ENCODE results near the gene RSPH1. TPM values are rescaled to one million over a fixed set of nuclear protein-coding genes. Genes with fewer than 3 reads are reported as not detected.

RSPH1 gene
- total RNA-seq, 1 donor from 2014 or later: not detected

GRCh38 chr21:42467140-42467983 is 28.7 kb downstream of the RSPH1 start:
- no peak for DNase-seq (ENCODE audit: extremely low read depth, low read depth, low spot score)

DNA sequence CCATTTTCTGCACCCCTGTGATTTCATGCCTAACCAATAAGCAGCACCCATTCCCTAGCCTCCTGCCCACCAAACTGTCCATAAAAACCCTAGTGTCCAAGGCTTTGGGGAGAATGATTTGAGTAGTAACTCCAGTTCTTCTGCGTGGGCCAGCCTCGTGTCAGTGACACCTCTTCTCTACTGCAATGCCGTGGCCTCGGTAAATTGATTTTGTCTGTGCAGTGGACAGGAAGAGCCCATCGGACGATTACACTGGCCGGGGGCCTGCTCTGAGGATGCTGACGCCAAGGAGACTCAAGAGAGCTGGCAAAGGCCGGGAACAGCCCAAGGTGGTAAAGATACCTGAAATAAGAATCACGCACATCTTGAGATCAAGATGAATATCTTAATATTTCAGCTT is 29.3 kb downstream of the RSPH1 start:
- DNase-seq (ENCODE audit: extremely low read depth, low read depth, low spot score): no peak

GRCh38 chr21:42465803-42466127 is 30.3 kb downstream of the RSPH1 start:
- no peak for DNase-seq (ENCODE audit: extremely low read depth, low read depth, low spot score)

DNA sequence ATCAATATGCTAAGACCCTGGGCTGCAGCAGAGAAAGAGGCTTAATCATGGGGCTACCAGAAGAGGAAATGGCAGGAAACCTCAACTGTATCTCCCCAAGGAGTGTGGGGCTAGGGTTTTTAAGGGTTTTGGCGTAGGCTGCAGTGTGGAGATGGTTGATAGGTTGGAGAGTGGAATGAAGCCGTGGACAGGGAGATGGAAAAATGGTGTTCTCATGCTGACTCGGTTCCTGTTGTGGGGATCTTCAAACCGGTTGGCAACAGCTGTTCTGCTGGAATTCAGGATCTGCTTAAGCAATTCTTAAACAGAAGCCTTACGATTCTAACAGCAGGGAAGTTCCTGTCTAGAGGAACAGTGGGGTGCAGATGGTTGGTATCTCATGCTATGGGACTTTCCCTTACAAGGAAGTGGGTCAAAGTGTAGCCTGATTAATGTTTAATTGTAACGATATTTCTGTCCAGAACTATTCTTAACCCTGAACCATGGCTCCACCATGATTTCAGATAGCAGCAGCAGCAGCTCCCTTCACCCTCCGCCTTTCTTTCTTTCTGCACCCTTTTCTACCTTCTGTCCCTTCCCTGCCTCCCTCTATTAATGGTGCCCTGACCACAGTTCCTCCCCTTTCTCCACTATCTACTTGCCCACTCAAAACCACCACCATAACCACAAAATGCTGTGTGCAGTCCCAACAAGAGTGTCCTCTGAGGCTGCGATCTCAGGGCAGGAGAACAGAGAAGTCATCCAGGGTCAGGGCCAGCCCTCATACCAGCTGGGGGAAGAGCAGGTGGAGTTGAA is 30.8 kb downstream of the RSPH1 start:
- no peak for DNase-seq (ENCODE audit: extremely low read depth, low read depth, low spot score)

- DNase-seq (ENCODE audit: extremely low read depth, low read depth, low spot score): peak; percentile 66
These were observed 32.0 kb downstream of the RSPH1 start for GRCh38 chr21:42463861-42464515.

DNA sequence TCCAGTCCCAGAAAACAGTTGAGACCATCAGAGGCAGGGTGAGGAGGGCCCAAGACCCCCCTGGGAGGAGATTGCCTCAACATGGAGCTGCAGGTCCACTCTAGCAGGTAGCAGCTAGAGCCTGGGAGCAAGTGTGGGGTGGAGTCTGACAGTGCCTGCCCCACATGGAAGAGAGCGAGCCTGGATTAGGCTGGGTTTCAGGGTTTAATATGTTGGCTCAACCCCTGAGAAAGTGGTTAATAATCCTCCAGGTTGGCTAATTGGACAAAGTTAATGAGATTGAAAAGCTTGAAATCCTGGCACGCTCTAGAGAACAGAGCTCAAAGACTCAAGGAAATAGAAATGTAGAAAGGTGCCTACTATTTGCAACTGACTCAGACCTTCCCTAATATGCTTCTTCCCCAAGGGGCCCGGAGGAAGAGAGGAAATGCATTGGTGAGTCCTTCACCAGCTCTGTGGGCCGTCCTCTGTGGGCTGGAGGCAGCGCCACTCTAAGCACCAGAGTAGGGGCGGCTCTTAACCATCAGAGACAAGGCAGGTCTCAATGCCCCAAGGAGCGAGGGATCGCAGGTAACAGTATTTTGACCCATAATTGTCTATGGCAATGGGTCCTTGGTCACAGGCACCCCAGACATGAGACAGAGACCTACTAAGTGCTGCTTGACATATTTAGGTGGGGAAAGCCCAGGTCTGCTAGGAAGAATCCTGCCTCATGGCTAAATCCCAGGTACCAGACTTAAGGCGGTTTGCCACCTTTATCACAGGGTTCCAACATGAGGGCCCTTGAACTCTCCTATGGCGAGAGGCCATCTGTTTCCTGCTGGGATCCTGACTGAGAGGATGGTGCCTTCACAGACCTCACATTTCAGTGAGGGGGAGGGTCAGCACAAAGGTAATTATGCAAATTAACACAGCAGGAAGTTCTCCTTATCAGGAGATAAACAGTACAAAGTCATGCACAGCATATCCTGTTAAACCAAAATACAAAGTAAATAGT is 33.8 kb downstream of the RSPH1 start:
- DNase-seq (ENCODE audit: extremely low read depth, low read depth, low spot score): no peak

- DNase-seq (ENCODE audit: extremely low read depth, low read depth, low spot score): no peak
These were observed 34.9 kb downstream of the RSPH1 start for GRCh38 chr21:42461185-42461520.

- no peak for DNase-seq (ENCODE audit: extremely low read depth, low read depth, low spot score)
These were observed 35.4 kb downstream of the RSPH1 start for GRCh38 chr21:42460391-42461184.

DNA sequence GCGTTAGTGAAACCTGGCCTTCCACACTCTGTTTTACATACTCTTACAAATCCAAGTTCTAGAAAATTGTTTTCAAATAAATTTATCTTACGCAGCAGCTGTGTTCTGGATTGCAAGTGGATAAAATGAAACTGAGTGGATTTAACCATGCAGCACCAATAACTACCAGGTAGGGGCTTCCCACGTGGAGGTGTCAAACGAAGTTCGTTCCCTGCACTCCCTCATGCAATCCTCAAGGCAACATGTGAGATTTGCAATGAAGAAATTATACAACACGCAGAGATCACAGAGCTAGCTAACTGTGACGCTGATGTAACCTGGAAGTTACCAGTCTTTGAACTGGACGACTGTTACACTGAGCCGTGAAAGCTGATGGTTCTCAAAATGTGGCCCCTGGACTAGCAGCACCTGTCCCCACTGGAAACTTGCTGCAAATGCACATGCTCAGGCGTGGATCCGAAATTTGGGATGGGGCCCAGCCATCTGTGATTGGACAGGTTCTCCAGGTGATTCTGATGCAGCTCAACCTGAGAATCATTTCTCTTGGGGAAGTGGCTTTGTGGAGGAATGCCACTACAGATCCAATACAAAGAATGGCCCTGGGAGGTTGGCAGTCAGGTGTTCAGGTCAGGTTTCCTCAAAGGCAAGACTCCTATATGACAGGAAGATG is 36.3 kb downstream of the RSPH1 start:
- no peak for DNase-seq (ENCODE audit: extremely low read depth, low read depth, low spot score)

DNA sequence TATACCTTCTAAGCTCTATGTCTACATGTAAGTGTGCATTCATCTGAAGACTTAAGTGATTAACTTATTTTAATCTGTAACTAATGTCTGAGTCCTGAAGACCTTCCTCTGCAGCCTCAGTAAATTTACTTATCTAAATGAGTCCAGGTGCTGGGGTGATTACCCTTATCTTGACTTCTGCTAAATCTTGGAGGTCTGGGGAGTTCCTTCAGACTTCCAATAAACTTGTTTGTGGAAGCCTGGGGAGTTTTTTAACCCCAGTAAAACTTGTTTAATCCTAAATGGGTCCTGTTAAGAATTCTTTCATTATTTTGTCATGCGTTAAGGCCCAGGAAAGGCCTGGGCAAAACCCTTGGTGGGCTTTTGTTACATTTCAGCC is 37.0 kb downstream of the RSPH1 start:
- no peak for DNase-seq (ENCODE audit: extremely low read depth, low read depth, low spot score)

DNA sequence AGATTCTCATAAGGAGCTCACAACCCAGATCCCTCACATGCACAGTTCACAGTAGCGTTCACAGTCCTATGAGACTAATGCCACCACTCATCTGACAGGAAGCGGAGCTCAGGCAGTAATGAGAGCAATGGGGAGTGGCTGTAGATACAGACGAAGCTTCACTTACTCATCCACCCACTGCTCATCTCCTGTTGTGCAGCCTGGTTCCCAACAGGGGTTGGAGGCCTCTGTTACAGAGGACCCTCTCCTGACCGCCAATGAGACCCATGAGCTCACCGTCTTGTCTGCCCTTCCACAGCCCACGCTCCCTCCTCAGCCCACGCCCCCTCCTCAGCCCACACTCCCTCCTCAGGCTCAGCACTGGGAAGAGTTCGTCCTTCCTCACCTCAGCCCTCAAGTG is 39.6 kb downstream of the RSPH1 start:
- no peak for DNase-seq (ENCODE audit: extremely low read depth, low read depth, low spot score)

DNA sequence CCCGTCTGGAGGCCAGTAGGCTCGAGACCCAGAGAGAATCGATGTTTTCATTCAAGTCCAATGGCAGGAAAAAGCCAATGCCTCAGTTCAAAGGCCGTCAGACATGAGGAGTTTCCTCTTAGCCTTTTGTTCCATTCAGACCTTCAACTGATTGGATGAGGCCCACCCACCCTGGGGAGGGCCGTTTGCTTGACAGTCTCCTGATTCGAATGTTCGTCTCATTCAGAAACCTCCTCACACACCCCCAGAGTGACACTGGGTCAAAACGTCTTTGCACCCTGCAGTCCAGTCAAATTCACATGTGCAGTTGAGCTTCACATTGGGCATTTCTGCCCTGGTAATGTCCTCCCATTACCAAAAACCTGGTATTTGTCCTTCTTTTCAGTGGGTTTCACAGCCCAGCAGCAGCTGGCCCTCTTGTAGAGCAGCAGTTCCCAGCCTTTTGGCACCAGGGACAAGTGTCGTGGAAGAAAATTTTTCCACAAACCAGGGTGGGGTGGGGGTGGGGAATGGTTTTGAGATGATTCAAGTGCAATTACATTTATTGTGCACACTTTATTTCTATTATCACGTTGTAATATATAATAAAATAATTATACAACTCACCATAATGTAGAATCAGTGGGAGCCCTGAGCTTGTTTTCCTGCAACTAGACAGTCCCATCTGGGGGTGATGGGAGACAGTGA is 40.1 kb downstream of the RSPH1 start:
- no peak for DNase-seq (ENCODE audit: extremely low read depth, low read depth, low spot score)

- DNase-seq (ENCODE audit: extremely low read depth, low read depth, low spot score): no peak
These were observed 40.8 kb downstream of the RSPH1 start for GRCh38 chr21:42455196-42455595.

DNA sequence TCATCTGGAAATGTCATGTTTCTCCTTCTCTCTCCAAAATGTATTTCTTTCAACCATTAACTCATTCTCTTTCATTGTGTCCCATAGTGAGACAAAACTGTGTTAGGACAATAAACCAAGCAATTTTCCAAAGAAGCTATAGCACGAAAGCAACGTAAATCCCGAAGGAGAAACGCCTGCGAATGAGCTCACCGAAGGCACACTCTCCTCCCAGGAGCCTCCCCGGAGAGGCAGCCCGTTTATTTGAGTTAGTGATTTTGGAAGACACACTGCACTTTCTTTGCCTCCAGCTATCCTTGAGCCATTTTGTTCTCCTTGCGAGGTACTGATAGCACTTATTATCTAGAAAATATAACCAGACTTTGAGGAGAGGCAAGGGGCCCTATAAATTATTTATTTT is 41.2 kb downstream of the RSPH1 start:
- DNase-seq (ENCODE audit: extremely low read depth, low read depth, low spot score): no peak

DNA sequence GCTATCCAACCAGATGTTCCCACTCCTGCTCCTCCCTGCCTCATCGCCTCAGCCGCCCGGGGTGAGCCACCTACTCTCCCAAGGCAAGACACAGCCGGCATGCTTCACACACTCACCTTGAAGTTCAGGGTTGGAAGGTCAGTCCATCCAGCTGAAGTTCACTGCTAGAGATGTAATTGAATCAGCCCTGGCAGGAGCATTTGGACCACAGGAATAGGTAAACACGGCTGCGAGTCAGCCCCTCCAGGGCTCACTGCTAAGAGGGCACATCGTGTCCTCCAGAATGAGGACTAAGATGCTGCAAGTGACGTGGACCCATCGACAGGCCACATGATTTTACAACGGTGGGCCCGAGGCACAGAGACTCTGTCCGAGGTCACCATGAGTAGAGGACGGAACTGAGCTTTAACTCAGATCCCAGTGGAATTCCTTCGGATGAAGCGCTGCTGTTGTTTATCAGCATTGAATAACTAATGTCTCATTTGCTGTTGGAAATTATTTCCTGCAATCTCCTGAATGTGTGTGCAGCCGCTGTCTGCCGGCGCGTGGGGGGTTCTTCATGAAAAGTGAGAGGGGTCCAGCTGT is 41.9 kb downstream of the RSPH1 start:
- DNase-seq (ENCODE audit: extremely low read depth, low read depth, low spot score): no peak

DNA sequence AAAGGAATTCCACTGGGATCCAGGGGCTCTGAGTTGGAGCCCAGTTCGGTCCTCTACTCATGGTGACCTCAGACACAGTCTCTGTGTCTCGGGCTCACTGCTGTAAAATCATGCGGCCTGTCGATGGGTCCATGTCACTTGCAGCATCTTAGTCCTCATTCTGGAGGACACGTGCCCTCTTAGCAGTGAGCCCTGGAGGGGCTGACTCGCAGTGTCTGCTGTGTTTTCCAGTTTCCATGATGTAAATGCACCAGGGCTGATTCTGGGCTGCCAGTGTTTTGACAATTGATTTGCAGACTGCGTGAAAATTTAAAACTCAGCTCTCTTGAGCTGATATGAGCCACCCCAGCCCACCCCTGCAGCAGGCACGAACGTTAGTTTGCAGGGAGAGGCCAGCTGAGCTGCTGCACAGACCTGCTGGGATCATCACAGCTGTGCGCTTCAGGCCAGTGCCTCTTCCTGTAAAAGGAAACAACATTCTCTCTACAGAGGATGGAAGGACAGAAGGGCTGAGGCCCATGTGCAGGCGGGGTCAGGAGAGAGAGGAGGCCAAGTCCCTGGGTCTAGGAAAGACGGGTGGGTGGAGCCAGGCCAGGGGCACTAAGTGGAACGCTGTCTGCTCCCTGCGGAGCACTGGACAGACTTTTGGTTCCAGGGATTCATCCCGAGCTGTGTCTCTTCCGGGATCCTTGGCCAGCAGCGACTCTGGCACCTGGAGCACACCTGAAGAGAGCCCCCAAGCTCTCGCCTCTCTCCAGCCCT is 42.6 kb downstream of the RSPH1 start:
- DNase-seq (ENCODE audit: extremely low read depth, low read depth, low spot score): no peak

GRCh38 chr21:42452401-42453223 is 43.4 kb downstream of the RSPH1 start:
- no peak for DNase-seq (ENCODE audit: extremely low read depth, low read depth, low spot score)
